ENCODE results near the gene APIP. TPM values are rescaled to one million over a fixed set of nuclear protein-coding genes. Genes with fewer than 3 reads are reported as not detected.
A peak's percentile ranks its signal among the peaks of the same experiment; 100 is the strongest.

APIP gene
- total RNA-seq, 2 experiments from 2014 or later: 43.6 to 43.7 TPM

DNA sequence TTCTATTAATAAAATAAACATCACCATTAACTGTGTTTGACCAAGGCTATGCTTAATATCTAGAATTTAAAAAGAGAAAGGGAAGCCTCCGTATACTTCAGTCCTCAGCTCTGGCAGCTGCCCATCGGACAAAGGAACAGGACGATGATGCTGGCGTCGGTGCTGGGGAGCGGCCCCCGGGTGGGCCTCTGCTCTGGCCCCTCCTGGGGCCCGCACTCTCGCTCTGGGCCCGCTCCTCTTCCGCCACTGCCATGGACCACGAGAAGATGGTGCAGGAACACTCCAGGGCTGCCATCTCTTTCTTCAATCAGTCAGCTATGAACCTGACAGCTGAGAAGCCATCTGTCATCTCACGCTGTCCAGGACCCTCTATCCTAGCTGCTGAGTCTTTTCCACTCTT, 25.5 kb upstream of the APIP start:
- Mint-ChIP-seq H3K4me1 (peaks cover 15% of the 10 kb centered on the region), H3K36me3 (ENCODE audit: low read depth) (peaks cover 13% of the 10 kb centered on the region), H3K9me3 (ENCODE audit: low read depth) (peaks cover 4% of the 10 kb centered on the region), H3K27ac (no peak overlapping the region), H3K27me3 (no peaks in the 10 kb centered on the region), H3K4me3 (no peak overlapping the region)
- CTCF ChIA-PET: interaction anchor here (0.8 to 1.4 kb wide), 3 partner anchors 8 to 295 kb away, joined by 3 to 4 read pairs (median 4); no protein-coding TSS in a partner anchor
- POLR2A ChIA-PET: no interaction called here
- intact Hi-C loops (cut with DNase I, micrococcal nuclease): no loop called here
- no peak for ATAC-seq
- no peak for DNase-seq

DNA sequence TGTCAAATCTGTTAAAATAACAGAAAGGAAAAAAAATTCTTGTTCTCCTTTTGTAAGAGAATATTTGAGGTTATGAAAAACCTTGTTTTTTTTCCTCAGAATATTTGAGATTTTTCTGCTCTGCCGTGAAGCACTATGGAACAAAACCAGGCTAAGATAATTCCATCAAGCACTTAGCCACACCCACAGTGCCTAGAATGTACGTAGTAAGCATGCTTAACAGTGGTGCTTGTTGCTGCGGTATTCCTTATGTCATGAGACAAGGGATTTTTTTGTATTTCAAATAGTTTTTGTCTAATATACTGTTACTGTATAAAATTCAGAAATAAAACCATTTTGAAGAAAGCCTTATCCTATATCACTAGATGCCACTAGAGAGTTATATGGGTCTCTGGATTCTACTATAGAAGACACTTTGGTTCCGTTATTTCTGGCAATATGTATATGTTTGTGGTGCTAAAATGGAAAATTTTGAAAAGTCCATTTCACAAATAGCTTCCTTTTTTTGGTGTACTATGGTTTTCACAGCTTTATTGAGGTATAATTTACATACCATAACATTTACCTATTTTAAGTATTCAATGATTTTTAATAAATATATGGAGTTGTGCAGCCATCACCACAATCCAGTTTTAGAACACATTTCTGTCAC, 24.0 kb upstream of the APIP start:
- Mint-ChIP-seq H3K36me3 (ENCODE audit: low read depth) (peaks cover 22% of the 10 kb centered on the region), H3K27ac (no peak overlapping the region), H3K4me1 (peaks cover 21% of the 10 kb centered on the region), H3K9me3 (ENCODE audit: low read depth) (peaks cover 4% of the 10 kb centered on the region), H3K27me3 (no peaks in the 10 kb centered on the region), H3K4me3 (no peak overlapping the region)
- ChIA-PET CTCF (interaction anchor here (0.8 to 1.3 kb wide), 3 partner anchors 12 to 448 kb away, joined by 3 to 4 read pairs (median 4); no protein-coding TSS in a partner anchor), POLR2A (no interaction called here)
- DNase-seq: no peak
- no peak for ATAC-seq
- intact Hi-C loops (cut with DNase I, micrococcal nuclease): no loop called here

DNA sequence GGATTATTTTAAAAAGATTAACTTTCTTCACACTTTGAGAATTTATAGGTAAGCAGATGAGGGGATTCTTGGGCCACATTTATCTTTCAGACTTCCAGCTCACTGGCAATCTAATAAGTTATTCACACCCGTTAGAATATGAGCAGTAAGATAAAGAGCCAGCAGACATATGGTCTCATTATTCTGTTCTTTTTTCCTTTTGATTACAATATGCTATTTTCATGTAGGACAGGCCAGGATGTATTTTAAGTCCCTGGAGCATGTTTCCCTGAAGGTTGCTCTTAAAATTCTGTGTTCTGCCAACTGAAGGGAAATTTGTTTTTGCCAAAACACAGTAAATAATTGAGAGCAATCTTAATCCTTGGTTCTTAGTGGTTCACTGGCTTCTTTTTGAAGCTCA, 22.4 kb upstream of the APIP start:
- ATAC-seq (no peak), DNase-seq (no peak)
- Mint-ChIP-seq H3K36me3 (ENCODE audit: low read depth) (peaks cover 17% of the 10 kb centered on the region), H3K27me3 (no peaks in the 10 kb centered on the region), H3K4me3 (no peak overlapping the region), H3K9me3 (ENCODE audit: low read depth) (no peaks in the 10 kb centered on the region), H3K4me1 (peaks cover 20% of the 10 kb centered on the region), H3K27ac (no peak overlapping the region)
- CTCF ChIA-PET: no interaction called here
- POLR2A ChIA-PET: no interaction called here
- intact Hi-C loops (cut with DNase I, micrococcal nuclease): no loop called here

DNA sequence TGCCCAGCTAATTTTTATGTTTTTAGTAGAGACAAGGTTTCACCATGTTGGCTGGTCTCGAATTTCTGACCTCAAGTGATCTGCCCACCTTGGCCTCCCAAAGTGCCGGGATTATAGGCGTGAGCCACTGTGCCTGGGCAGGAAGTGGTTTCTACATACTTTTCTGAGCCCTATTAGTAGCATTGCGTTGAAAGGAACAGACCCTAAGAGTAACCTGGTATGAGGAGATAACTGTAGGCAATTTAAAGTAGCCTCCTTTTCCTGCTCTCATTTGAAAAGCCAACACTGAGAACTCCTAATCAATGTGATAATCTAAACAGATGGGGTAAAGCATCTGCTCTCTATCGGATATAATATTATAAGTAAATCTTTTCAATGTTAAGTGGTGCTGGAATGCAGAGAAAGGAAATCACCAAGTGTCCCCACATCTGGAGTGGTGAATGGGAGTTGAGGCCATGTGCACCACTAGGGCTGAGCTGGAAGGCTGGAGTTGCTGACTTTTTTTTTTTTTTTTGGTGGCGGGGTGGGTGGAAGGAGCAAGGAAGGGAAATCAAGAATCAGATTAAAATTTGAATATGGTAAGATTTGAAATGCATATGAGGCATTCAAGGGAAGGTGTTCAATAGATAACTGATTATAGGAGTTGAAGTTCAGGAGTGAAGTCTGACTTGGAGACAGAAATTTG, 20.9 kb upstream of the APIP start:
- ATAC-seq (no peak), DNase-seq (no peak)
- H3K4me1 Mint-ChIP-seq: peaks cover 19% of the 10 kb centered on the region
- H3K4me3 Mint-ChIP-seq: no peak overlapping the region
- intact Hi-C loops (cut with DNase I, micrococcal nuclease): no loop called here
- H3K27ac Mint-ChIP-seq: no peak overlapping the region
- CTCF ChIA-PET: interaction anchor here (0.6 to 1.1 kb wide), 3 partner anchors 12 to 115 kb away, joined by 3 to 4 read pairs (median 3); no protein-coding TSS in a partner anchor
- no peaks in the 10 kb centered on the region for H3K27me3 Mint-ChIP-seq
- peaks cover 19% of the 10 kb centered on the region for H3K36me3 Mint-ChIP-seq (ENCODE audit: low read depth)
- H3K9me3 Mint-ChIP-seq (ENCODE audit: low read depth): no peaks in the 10 kb centered on the region
- POLR2A ChIA-PET: no interaction called here

DNA sequence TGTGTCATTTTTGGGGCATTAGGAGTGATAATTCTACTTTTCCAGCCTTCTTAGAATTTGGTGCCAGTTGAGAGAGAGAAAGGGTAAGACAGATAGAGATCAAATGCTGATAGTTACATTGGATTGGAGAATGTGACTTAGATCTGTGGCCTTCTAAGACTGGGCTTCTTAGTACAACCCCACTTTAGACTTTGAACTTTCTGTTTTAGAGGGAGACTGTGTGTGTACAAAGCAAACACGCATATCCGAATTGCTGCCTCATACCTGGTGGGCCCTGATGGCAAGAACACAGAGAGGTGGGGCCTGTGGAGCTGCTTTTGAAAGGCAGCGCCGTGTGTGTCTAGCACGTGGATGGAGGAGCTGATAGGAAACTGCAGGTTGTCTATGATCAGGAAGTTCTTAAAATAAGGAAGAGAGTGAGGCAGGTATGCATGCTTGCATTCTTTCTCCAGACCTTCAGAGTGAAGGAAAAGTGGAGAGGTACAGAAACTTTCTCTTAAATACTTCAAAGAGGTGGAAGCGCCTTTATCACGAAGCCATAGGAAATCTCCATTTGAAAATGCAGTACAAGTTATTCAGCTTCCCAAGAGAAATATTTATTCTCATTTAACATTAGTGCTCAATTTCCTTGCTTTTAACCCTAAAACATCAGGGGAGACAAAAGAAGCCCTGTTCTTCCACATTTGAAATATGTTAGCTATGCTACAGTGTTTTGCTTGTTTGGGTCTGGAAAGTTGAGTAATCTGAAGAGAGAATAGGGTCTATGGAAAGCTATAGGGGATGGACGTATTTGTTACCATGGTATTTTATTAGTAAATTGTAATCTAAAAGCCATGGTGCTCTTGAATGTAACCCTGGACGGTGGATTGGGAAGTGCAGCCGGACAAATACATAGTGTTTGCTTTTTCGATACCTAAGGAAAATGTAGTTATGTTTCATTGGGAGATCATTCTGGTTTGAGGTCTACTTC, 13.9 kb upstream of the APIP start:
- no peaks in the 10 kb centered on the region for H3K27me3 Mint-ChIP-seq
- intact Hi-C loops (cut with DNase I, micrococcal nuclease): loop anchor here in 1 of 2 experiments (5.0 kb wide), 1 partner anchor 212 kb away; no protein-coding TSS in a partner anchor
- POLR2A ChIA-PET: interaction anchor here (0.7 kb wide), 1 partner anchor 14 kb away, joined by 4 read pairs; the partner anchor contains the start of genes APIP and PDHX

DNA sequence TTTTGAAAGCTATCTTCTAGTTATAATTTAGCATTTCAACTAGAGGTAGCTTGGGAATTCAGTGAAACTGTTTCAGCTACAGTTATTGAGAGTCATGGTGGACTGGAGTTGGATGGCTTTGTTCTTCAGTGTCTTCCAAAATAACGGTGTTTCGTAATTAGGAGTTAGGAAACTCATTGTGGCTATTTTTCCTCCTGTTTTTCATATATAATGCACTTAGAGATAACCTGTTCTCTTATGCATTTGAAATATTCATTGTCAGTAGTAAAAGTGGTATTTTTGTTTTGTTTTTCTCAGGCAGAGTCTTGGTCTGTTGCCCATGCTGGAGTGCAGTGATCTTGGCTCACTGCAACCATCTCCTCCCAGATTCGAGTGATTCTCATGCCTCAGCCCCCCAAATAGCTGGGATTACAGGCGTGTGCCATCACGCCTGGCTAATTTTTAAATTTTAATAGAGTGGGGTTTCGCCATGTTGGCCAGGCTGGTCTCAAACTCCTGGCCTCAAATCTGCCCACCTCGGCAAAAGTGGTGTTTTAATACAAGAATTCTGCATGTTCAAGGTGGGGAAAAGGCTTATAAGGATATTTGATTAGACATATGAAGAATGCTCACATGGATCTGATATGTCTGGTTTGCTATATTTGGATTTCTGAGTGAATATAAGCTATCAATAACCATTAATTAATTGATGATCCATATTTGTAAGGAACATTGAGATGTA, 12.9 kb upstream of the APIP start:
- DNase-seq (no peak), ATAC-seq (no peak)
- ChIA-PET POLR2A (interaction anchor here (0.5 kb wide), 1 partner anchor 11 kb away, joined by 4 read pairs; no protein-coding TSS in a partner anchor), CTCF (interaction anchor here (0.6 to 2.9 kb wide), 7 partner anchors 11 to 489 kb away, joined by 3 to 11 read pairs (median 3); no protein-coding TSS in a partner anchor)
- Mint-ChIP-seq H3K4me1 (peaks cover 19% of the 10 kb centered on the region), H3K9me3 (ENCODE audit: low read depth) (no peaks in the 10 kb centered on the region), H3K36me3 (ENCODE audit: low read depth) (peaks cover 4% of the 10 kb centered on the region), H3K27me3 (no peaks in the 10 kb centered on the region), H3K4me3 (no peak overlapping the region), H3K27ac (no peak overlapping the region)
- intact Hi-C loops (cut with DNase I, micrococcal nuclease): loop anchor here in 1 of 2 experiments (5.0 kb wide), 1 partner anchor 213 kb away; no protein-coding TSS in a partner anchor

More for the DNA sequence above, 13.9 kb upstream of the APIP start:
- H3K36me3 Mint-ChIP-seq (ENCODE audit: low read depth): peaks cover 4% of the 10 kb centered on the region
- no peaks in the 10 kb centered on the region for H3K9me3 Mint-ChIP-seq (ENCODE audit: low read depth)
- H3K27ac Mint-ChIP-seq: no peak overlapping the region
- ATAC-seq (no peak), DNase-seq (no peak)
- peaks cover 19% of the 10 kb centered on the region for H3K4me1 Mint-ChIP-seq
- CTCF ChIA-PET: interaction anchor here (0.9 to 2.9 kb wide), 4 partner anchors 15 to 462 kb away, joined by 3 to 11 read pairs (median 4); no protein-coding TSS in a partner anchor
- H3K4me3 Mint-ChIP-seq: no peak overlapping the region

DNA sequence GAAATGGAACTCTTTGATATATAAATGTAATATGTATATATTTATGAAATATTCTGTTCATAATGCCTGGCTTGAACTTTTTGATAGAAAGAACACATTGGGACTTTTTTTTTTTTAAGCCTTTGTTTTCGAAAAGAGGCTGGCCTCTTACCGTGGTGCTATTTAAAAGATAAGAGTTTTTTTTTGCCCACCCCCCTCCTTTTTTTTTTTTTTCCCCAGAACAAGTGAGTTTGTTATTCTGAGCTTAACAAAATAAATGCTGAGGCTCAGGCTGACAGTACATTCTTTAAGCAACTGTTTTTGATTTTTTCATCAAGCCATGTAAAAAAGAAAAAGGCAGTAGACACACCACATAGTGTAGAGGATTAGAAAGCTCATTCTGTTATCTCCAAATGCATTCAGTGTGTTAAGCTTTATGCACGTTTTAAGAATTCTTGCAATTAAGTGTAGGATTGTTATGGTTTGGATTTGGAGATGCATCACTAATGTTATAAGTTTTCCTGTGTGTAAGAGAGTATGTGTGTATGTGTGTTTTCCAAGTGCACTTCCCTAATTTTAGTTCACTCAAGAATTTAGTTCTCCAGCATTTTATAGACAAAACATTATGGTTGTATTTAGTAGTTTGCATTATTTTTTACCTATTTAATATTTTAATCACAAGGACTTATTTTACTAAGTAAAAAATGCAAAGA, 12.2 kb upstream of the APIP start:
- H3K9me3 Mint-ChIP-seq (ENCODE audit: low read depth): no peaks in the 10 kb centered on the region
- intact Hi-C loops (cut with DNase I, micrococcal nuclease): loop anchor here in 1 of 2 experiments (5.0 kb wide), 1 partner anchor 214 kb away; no protein-coding TSS in a partner anchor
- CTCF ChIA-PET: interaction anchor here (0.6 to 2.9 kb wide), 6 partner anchors 11 to 490 kb away, joined by 3 to 11 read pairs (median 3); no protein-coding TSS in a partner anchor
- no peak for DNase-seq
- POLR2A ChIA-PET: interaction anchor here (0.5 kb wide), 1 partner anchor 10 kb away, joined by 4 read pairs; no protein-coding TSS in a partner anchor
- no peaks in the 10 kb centered on the region for H3K27me3 Mint-ChIP-seq
- peaks cover 4% of the 10 kb centered on the region for H3K36me3 Mint-ChIP-seq (ENCODE audit: low read depth)
- H3K4me1 Mint-ChIP-seq: peaks cover 19% of the 10 kb centered on the region
- no peak overlapping the region for H3K4me3 Mint-ChIP-seq
- ATAC-seq: no peak
- H3K27ac Mint-ChIP-seq: no peak overlapping the region

DNA sequence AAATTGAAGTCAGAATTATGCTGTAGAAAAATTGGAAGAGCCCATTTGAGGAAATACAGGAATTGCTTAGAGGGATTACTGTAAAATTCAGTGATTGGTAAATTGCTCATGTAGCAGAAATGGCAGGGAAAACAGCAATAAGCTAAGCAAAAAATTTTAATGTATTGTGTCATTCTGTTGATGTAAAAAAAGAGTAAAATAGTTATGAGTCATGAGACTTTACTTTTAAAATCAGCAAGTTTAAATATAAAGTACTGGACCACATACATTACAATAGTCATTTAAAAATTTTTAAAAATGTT, 10.6 kb upstream of the APIP start:
- H3K4me3 Mint-ChIP-seq: no peak overlapping the region
- no peak for ATAC-seq
- CTCF ChIA-PET: interaction anchor here (0.7 to 6.5 kb wide), 44 partner anchors 9 to 562 kb away, joined by 3 to 98 read pairs (median 3); no protein-coding TSS in a partner anchor
- H3K27me3 Mint-ChIP-seq: no peaks in the 10 kb centered on the region
- DNase-seq: no peak
- no peak overlapping the region for H3K27ac Mint-ChIP-seq
- peaks cover 19% of the 10 kb centered on the region for H3K4me1 Mint-ChIP-seq
- intact Hi-C loops (cut with DNase I, micrococcal nuclease): loop anchor here (1.0 to 5.0 kb wide), 7 partner anchors 68 to 559 kb away; no protein-coding TSS in a partner anchor
- POLR2A ChIA-PET: no interaction called here
- H3K9me3 Mint-ChIP-seq (ENCODE audit: low read depth): no peaks in the 10 kb centered on the region
- peaks cover 1% of the 10 kb centered on the region for H3K36me3 Mint-ChIP-seq (ENCODE audit: low read depth)

DNA sequence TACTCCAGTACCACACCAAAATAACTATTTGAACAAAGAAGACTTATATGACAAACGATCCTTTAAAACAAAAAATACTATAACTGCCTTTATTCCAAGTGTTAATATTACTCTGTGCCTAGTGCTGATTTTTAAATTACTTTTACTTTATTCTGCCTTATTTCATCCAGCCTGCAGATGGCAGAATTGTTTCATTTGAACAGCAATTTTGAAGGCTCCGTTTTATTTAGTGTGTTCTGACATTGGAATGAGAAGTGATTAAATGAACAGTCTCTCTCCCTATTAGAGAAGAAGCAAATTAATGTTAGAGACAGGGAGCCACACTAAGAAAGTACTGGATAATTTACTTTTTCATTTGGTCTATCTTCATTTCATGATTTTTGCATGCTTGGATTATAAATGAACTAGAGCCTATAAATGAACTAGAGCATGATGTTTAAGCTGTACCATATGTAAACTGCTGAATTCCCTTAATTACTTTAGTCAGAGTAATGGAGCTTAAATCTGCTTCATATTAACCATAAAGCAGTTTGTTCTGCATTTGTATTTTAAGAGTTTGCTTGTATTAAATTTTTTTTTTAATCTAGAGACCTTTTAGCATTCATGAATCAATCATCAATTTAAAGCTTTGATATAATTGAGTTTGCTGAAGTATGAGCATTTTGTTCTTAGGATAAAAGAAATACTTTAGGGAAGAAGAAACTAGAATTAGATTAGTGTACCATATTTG, 10.1 kb upstream of the APIP start:
- no peak overlapping the region for H3K4me3 Mint-ChIP-seq
- CTCF ChIA-PET: interaction anchor here (0.6 to 6.5 kb wide), 51 partner anchors 9 to 1087 kb away, joined by 3 to 98 read pairs (median 3); partner anchors contain the start of genes APIP, CD44 and PDHX
- intact Hi-C loops (cut with DNase I, micrococcal nuclease): loop anchor here (1.0 to 5.0 kb wide), 7 partner anchors 69 to 559 kb away; no protein-coding TSS in a partner anchor
- ATAC-seq: peak; percentile 68
- H3K9me3 Mint-ChIP-seq (ENCODE audit: low read depth): no peaks in the 10 kb centered on the region
- H3K27me3 Mint-ChIP-seq: no peaks in the 10 kb centered on the region
- POLR2A ChIA-PET: no interaction called here
- H3K4me1 Mint-ChIP-seq: peaks cover 20% of the 10 kb centered on the region
- H3K36me3 Mint-ChIP-seq (ENCODE audit: low read depth): peaks cover 1% of the 10 kb centered on the region
- peak; percentile 8 for DNase-seq
- no peak overlapping the region for H3K27ac Mint-ChIP-seq
